CD4-positive, alpha-beta T cell treated with Interleukin-15 for 4 hours (primary cell): ENCODE data around the gene SNX32.

Experiments
- DNase-seq: peaks from one replicate; pipeline ENCODE4 v3.0.0-alpha.2; 2020; ENCODE audit warnings: low spot score

SNX32 gene

DNA sequence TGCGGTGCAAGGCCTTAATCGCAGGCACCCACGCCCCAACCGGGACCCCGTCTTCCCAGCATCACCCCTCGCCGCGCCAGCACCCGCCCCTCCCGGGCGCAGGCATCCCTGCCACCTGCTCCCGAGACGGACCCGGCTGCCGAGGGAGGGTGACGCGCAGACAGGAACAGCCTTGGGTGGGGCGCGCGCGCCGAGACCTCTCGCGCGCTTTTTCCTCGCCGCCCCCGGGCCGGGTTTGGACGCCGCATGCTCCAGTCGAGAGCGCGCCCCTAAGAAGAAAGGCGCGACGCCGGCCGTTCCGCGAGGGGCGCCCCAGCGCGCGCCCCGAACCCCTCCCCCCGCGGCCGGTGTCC is 23.7 kb downstream of the SNX32 start:
- peak; percentile 60 for DNase-seq

DNA sequence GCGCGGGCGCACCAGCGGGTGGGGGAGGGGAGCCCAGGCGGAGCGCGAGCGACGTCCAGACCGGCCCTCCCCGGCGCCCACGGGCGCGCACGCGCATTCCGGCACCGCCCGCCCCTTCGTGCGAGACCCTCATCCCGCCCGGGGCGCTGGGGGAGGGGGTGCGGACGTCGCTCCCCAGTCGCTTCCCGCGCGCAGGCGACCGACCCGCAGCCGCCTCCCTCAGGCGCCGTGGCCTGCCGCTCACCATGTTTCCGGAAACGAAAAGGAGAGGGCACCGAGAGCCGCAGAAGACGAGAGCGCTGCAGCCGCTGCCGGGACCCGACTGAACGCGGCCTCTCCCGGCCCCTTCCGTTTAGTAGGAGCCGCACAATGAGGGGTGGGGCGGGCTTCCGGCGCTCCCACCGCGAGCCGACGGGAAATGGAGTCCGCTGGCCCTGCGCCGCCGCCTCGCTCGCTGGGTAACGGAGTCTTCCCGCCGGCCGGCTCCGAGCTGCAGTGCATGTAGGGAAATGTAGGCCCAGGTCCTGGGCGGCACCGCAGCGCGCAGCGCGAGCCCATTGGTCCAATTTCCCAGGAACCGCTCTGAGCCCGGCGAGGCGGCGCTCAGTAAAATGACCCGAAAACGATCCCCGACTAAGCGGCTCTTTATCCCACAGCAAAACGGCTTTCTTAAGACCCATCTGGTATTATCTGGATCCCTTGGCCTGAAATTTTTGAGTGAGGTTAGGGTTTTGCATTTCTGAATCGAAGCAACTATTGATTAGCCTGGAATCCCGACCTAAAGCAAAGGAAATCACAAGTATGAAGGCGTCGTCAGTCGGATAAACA is 24.3 kb downstream of the SNX32 start, which contains the start of gene CFL1:
Gene CFL1, minus strand, starts transcription at position 328 of the 828 bp plus-strand sequence. Its CDS starts 81 bp downstream, at position 247.
- peak; percentile 97 for DNase-seq

DNA sequence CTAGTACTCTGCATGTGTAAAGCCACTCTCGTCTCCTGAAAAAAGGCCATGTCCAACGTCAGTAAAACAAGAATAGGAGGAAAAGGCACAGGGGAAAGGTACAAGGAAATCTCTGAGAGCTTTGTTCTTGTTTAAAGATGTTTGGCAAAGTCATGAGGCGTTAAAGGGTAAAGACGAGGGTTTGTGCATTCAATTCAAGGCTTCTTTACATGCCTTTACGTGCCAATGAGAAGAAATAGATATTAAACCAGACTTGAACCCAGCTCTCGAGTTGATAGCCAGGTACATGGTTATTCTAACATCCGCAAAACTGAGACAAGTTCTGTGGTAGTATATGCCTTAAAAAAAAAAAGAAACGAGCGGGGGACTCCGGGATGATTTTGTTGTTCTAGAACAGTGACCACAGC is 24.9 kb downstream of the SNX32 start:
- DNase-seq, result no peak

GRCh38 chr11:65859095-65859811 is 25.5 kb downstream of the SNX32 start:
- DNase-seq, result peak; percentile 97

- no peak for DNase-seq
Observed at GRCh38 chr11:65859812-65860277, 26.1 kb downstream of the SNX32 start.

GRCh38 chr11:65860278-65861164 is 26.8 kb downstream of the SNX32 start, which contains the start of gene MUS81:
TSS of gene MUS81 (plus strand) at chr11:65860433. CDS start at chr11:65860754, 321 bp downstream.
- peak; percentile 97 for DNase-seq

- DNase-seq, result no peak
Observed at GRCh38 chr11:65861165-65861505, 27.4 kb downstream of the SNX32 start.

DNA sequence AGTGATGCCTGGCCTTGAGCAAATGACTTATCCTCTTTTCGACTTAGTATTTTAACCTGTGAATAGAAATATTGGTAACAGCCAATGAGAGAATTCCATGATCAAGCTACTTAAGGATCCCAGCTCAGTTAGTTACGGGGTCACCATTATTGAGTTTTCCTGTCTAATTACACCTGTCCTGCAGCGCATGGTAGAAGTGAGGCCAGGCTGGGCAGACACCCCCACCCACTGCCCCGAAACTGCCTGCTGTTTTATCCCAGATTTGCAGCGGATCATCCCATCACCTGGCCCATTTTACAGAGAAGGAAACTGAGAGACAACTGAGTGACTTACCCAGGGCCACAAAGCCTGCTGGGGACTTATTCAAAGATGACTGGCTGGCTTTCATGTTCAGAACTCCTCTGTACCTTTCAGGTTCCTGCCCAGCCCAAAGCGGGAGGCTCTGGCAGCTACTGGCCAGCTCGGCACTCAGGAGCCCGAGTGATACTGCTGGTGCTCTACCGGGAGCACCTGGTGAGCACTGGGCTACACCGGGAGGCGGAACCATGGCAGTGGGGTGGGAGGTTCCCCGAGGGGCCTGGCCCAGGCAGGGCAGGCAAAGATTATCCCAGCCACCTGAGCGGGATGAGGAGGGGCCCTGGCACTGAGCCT is 27.9 kb downstream of the SNX32 start:
- no peak for DNase-seq

DNA sequence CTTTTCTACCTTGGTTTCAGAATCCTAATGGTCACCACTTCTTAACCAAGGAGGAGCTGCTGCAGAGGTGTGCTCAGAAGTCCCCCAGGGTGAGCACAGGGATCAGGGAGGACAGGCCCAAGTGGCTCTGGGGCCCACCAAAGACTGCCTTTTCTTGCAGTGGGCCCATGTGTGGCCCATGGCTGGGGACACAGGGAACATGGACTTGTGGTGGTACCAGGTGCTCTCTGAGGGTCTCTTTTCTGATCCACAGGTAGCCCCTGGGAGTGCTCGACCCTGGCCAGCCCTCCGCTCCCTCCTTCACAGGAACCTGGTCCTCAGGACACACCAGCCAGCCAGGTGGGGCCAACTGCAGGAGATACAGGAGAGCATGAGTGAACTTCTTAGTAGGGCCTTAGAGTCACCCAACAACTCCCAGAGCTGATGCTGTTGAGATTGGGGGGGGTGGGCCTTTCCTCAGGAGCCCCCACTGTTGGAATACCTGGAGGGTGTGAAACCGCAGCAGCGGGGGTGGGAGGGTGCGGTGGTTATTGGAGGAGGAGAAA is 28.5 kb downstream of the SNX32 start:
- DNase-seq, result no peak

GRCh38 chr11:65862941-65863888 is 29.5 kb downstream of the SNX32 start:
- DNase-seq, result no peak

DNA sequence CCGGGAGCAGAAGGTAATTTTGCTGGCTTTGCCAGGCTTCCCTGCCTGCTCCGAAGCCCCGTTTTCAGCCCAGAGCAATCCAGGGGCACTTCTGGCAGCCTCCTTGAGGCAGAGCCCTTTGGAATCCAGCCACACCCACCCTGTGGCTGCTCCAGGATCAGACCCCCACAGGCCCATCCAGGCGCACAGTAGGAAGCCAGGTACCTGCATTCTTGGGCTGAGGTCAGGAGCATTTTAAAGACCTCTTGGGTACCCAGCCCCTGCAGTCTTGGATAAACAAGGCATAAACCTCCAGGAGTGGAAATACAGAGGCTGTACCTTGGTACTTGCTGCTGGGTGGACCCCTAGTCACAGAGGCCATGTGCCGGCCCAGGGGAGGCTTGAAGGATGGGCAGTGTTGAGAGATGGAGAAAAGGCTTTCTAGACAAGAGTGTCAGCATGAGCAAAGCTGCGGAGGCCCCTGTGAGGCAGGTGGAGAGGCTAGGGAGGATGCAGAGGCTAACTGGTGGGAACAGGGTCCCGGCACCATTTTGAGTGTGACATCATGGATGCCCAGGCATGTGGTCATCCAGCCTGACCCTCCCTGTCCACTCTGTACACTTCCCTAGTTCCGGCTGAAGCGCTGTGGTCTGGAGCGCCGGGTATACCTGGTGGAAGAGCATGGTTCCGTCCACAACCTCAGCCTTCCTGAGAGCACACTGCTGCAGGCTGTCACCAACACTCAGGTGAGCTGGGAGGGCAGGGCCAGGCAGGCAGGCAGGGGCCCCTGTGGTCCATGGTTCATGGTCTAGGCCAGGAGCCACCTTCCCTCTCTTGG is 30.3 kb downstream of the SNX32 start:
- DNase-seq, result no peak

DNA sequence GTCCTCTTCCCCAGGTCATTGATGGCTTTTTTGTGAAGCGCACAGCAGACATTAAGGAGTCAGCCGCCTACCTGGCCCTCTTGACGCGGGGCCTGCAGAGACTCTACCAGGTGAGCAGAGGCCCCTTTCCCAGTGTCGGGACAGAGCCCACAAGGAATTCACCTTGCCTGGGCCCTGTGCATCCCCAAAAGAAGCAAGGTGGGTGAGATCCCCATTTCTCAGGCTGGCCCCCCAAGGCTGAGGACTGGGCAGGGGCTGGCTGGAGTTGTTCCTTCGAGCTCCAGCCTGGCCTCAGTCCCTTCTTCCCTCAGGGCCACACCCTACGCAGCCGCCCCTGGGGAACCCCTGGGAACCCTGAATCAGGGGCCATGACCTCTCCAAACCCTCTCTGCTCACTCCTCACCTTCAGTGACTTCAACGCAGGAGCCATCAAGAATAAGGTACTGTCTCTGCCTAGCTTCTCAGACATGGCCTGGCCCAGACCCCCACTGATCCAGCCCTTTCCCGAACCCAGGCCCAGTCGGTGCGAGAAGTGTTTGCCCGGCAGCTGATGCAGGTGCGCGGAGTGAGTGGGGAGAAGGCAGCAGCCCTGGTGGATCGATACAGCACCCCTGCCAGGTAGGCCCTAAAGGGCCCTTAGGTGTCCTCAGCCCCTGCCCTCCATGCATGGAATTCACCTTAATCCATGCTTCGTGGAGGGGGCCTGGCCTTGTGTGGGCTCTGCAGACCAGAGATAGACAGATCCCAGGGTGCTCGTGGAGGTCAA is 31.1 kb downstream of the SNX32 start:
- no peak for DNase-seq

- no peak for DNase-seq
Observed at GRCh38 chr11:65865550-65866172, 31.9 kb downstream of the SNX32 start.

DNA sequence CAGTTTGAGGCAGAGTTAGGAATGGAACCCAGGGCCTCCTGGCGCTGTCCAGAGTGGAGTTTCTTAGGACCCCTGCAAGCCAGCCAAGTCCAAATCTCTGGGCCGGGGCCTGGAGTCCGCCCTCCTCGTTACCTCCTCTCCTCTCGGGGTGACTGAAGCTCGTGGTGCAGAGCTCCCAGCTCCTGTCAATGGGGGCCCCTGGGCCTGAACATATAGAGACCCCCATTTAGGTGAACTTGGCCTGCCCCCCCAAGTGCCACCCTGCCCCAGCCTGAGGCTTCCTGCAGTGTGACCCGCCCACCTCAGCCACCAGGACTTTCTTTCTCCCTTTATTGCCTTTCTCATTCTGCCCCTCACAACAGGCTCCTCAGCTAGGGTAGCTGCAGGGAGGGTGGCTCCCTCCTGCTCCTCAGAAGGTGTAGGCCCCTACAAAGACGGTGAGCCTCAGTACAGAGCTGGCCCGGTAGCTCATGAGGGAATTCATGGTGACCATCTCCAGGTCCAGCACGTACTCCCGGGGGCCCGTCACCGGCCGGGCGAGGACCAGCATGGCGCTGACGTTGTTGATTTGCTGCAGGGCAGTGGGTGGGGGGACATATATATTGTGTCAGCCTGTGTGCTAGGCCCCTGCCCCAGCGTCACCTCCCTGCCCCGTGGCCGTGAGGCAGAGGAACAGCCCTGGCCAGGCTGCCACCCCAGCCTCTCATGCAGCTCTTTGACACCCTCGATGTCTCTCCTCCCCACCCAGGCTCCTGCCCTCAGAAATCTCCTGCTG is 32.9 kb downstream of the SNX32 start:
- no peak for DNase-seq

DNA sequence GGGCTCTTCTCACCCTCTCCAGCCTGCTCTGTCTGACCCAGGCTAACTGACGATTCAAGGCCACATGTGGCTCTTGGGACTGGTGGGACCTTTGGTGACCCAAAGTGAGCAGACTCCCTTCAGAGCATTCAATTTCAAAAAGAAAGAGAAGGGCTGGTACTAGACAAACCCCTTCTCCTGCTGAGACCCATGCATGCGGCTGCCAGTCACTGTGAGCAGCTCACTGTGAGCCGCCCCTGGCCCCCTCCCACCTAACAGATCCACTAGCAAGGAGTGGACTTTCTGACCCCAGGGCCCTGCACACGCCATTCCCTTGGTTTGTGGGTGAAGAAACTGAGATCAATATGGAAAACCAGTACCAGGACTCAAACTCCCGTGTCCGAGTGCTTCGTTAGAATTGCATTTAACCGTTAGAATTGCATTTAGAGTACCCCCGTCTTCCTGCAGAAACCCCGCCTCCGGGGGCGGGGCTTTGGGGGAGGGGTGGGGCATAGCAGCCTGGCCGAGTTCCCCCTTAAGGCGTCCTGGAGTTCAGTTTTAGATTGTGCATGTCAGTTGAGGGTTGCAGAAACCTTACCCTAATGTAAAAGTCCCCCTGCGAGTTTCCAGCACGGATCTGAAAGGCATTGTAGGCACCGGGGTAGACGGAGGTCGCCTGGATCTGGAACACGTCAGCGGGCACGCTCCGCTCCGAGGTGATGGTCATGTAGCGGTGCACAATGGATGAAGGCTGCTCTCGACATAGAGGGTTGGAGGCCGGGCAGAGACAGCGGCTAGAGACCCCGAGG is 33.7 kb downstream of the SNX32 start:
- DNase-seq, result no peak

- DNase-seq, result no peak
Observed at GRCh38 chr11:65868076-65868667, 34.4 kb downstream of the SNX32 start.
